Activated T-cell treated with anti-CD3 and anti-CD28 coated beads, Interleukin-2, amount 50 U/mL, for 48 hours (primary cell): ENCODE results near the gene NCF2.

ENCODE experiments used
- DNase-seq, 2 experiments: peaks; one replicate each; pipeline ENCODE4 v3.0.0-alpha.2; 2020

The NCF2 gene

DNA sequence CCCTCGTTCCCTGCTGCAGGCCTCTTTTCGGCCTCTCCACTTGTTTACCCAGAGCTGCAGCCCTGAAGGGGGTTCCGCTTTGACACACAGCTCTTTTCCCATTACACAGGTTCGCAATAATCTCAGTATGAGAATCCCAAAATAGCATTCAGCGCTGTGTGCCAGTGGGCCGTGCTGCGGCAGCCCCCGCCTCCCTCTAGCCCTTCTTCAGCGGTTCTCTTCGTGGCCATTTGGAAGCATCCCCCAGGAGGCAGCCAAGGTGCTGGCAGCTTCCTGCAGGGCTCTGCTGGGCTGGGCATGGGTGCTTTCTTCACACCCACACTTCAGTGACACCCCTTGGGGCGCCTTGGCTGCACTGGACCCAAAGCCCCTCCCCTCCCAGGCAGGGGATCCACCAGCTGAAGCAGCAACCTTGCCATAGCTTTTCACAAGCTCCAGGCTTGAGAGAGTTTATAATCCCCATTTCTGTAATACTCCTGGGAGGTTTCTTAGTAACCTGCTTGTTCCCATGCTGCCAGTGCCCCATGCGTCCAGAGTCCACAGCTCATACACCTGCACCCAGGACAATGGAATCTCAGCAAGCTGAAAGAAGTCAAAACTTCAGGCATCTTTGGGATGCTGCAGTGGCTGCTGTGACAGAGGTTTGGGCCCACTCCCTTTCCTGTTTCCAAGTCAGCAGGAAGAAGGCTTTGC, 8.1 kb downstream of the NCF2 start:
- DNase-seq, result no peak

DNA sequence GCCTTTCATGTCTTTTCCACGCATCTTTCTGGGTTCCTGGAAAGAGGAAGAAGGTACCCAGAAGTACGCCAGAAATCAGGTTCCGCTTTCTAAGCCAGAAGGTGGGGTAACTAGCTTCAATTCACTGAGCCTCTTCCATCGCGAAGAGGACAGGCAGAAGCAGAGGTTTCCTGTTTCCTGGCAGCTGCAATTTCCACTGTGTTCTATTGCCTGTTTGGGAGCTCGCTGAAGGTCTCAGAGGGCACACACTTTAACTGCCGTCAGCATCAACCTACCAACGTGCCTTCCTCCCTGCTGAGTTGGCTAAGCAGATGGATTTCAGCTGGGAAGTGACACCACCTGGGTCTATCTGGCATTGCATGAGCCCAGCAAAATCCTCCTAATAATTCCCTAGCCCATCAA, 10.0 kb downstream of the NCF2 start:
- DNase-seq, result peak in 1 of 2 experiments; percentile 39

DNA sequence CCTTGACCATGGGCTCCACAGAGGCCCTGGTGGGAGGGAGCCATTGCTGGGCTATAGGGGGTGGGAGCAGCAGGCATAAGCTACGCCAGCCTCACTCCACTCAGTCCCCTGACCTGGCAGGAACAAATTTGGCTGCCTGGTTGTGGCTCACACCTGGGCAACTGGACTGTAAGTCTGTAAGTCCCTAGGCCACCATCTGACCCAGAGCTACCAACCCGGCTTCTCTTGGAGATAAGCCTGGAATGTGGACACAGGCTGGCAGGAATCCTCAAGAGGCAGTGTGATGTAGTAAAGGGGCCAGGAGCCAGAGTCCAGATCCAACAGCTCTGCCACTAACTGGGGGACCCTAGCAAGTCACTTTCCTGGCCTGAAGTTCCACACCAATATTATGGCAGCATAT, 11.4 kb downstream of the NCF2 start:
- DNase-seq, result no peak

DNA sequence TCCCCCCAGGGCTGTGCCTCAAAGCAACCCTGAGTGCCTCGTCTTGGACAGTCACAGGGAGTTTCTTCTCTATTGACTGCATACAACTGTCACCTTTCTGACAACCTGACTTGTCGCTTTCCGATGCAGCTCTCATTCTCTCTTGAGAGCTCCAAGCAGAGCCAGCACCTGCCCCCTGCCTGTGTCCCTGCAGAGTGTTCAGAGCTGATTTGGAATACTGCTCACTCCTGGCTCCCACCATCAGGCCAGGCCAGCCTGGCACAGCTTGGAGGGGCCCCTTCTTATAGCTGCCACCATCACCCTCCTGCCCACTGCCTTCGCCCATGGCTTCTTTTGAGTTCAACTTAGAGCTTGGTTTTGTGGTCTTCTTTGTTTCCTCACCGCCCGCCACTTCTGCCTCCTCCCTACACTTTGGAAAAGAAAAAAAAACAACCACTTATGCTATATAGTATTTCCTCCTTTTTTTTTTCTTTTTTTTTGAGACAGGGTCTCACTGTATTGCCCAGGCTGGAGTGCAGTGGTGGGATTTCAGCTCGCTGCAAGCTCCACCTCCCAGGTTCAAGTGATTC, 12.3 kb downstream of the NCF2 start:
- DNase-seq, result no peak

DNA sequence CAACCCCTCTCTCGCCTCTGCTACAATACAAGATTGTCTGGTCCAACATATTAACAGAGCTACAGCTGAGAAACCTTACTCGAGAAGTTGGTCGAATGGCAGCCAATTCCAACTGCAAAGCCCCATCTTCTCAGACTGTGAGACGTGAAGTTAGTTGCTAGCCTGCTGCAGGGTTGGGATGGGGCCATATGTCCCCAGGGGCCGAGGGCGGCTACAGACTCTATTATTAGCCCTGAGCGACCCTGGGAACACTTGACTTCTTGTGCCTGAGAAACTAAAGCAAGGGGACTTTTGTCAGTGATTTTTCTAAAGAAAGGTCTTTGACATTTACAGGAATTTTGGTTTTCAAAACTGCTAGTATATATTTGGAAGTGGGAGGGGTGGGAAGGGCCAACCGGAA, 13.7 kb downstream of the NCF2 start:
- no peak for DNase-seq

DNA sequence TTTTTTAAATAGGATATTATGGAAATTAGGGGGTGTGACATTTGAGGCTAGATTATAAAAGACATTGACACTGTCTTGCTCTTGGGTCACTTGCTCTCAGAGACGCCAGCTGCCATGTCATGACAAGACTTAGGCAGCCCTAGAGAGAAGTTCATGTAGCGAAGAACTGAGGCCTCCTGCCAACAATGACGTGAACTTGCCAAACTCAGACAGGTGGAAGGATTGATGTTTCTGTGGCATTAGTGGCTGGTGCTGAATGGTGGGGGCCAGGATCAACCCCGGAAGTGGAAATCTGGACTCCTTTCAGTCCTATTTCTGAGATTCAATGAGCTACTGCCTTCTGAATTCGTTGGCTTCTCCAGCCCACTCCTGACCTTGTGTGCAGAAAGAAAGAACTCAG, 14.7 kb downstream of the NCF2 start:
- DNase-seq, result no peak

DNA sequence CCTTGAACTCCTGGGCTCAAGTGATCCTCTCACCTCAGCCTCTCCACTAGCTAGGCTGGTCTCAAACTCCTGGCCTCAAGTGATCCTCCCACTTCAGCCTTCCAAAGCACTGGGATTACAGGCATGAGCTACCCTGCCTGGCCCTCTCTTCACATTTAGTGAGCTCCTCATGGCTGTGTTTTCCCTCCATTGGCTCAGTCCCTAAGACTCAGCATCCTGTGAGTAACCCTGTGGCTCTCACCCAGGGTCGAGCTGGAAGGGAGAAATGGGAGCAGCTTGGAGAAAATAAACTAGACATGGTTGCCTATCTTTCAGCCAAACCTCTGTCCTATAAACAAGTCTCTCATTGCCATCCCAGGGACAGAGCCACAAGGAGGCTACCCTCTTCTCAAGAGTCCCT, 17.5 kb downstream of the NCF2 start:
- DNase-seq, result no peak

DNA sequence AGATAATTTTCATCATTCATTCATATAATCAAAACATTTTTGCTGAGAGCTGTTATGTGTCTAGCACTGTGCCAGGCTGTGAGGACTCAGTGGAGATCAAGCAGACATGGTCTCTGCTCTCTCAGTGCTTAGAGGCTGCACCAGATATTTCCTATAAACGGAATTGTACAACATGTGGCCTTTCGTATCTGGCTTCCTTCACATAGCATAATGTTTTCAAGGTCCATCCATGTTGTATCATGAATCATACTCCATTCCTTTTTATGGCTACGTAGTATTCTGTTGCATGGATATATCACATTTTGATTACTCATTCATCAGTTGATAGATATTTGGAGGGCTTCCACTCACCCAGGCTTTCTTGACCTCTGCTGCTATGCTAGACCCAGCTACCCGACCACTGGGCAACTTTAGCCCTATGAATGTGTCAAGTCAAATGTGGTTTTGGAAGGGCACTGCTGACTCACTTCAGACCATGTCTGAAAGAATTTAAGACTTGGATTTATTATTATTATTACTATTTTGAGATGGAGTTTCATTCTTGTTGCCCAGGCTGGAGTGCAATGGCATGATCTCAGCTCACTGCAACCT, 18.5 kb downstream of the NCF2 start:
- DNase-seq, result no peak

DNA sequence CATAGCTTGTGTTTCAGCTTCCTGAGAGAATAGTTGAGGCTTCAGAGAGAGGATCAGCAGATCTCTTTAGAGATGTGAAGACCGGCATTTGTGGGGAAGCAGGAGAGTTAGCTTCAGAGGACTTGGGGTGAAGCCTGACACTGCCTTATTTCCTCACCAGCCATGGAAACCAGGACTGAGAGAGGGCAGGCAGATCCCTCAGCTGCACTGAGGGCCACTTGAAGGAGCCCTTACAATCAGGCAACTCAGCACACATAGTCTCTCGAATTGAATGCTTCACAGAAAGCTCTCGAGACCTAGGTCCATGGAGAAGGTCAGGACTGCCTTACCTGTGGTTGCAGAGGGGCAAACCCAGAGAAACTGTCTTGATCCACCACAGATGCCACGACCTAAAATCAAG, 19.8 kb downstream of the NCF2 start:
- no peak for DNase-seq

DNA sequence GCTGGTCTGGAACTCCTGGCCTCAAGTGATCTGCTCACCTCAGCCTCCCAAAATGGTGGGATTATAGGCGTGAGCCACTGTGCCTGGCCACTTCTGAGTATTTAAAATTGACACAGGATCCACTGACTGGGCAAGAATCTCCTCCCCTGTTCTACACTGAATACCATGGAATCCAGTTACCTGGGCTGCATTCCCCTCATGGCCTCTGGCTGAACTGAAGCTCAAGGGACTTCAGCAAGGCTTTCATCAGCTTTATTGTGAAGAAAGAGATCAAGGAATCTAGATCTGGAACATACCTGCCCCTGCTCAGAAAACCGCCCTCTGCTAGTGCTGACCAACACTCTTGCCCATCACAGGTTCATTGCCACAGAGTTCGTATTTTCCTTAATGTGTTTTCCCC, 20.5 kb downstream of the NCF2 start:
- no peak for DNase-seq

DNA sequence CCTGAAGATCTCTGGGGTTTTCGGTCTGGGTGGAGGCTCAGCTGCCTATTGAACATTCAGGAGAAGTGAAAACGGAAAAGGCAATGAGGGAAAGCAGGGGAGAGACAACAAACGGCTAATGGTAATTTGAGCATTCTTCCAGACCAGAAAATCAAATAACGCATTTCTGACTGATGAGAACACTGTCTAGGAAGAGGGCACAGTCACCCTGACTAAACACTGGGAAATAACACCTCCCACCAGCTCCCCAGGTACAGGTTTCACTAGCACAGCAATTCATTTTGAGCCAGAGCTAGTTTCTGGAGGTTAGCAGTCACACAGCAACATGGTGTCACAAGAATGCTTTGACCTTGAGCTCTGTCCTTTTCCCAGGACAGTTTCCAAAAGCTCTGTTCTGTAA, 21.1 kb downstream of the NCF2 start:
- peak in 1 of 2 experiments; percentile 47 for DNase-seq

DNA sequence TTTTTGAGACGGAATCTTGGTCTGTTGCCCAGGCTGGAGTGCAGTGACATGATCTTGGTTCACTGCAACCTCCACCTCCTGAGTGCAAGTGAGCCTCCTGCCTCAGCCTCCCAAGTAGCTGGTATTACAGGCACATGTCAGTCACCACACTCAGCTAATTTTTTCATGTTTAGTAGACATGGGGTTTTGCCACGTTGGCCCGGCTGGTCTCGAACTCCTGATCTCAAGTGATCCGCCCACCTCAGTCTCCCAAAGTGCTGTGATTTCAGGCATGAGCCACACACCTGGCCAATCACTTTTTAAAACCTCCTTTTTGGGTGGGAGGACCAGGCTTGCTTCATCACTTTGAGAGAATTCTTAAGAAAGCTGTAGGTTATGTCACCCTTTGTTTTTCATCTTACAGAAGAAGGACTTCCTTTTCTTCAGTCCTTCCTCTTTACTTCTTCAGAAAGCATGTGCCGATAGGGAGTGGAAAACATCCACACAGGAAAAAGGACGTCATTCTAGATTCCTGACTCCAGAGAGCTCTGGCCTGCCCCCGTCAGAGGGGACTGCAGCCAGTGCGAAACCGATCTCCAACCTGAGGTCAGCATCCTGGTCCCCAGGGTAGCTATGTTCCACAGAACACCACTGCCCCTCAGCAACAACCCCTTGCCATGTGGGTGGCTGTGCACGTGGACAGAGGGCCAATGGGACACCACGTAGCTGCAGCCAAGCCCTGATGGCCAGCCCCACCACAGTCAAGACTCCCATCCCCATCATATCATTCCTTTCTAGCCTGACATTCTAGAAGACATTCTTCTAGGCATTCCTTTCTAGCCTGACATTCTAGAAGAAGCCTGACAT, 21.9 kb downstream of the NCF2 start:
- peak; percentile 40 to 56 for DNase-seq

DNA sequence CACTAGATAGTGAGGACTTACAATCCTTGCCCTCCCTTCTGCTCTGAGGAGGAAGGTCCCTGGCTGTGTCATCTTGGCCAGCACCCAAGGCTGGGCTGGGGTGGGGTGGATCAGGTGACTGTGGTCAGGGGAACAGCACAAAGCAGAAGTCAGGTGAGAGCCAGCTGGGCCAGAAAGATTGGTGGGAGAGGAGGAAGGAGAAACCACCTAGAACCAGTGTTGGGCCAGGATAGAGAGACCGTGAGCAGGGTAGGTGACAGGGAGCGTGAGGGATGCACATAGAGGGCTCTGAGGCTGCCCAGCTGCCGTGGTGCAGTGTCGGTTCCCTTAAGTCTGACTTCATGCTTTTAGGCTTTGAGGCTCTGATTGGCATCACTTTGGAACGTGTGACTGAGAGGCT, 22.7 kb downstream of the NCF2 start:
- no peak for DNase-seq

DNA sequence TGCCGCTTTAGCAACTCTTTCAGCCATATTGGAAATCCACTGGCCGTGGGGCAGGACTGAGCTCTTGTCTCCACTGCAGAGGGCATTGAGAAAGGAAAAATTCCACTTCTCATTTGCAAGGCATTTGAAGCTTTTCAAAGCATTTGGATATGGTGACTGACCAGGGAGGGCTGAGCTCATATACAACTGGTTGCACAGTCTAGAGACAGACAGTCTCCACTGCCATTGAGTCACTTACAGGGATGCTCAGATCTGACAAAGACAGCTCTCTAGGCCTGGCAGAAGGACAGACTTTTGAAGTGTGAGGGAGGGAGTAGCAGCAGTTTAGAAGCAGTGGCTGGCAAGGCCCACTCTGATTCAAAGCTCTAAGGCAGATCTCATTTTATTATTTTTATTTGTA, 24.2 kb downstream of the NCF2 start:
- DNase-seq, result no peak

DNA sequence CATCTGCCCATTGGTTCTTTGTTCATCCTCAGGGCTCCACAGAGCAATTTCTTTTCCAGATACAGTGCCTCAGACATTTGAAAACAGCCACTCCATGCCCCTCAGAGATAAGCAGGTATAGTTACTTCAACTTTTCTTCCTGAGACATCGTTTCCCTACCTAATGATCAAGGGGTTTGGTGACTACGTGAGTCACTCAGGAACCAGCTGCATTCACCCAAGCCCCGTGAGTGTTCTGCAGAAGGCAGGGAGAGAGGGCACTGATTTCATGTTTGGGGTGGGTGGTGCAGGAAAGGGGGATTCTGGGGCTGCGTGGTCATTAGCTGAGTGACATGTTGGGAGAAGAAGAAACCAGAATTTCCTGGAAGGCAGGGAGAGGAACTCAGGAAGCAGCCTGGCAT, 25.0 kb downstream of the NCF2 start:
- no peak for DNase-seq

DNA sequence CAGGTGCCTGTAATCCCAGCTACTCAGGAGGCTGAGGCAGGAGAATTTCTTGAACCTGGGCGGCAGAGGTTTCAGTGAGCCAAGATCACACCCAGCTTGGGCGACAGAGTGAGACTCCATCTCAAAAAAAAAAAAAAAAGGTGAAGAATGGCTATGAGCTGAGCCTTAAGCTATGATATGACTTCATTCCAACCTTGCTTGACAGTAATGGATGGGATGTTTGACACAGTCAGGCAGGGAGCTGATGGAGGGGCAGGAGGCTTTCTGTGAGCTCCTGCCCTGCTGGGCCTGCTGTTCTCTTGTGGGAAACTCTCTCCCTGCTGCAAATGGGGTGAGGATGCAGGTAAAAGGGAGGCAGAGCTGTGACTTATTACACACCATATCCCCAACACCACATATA, 27.6 kb downstream of the NCF2 start:
- no peak for DNase-seq

DNA sequence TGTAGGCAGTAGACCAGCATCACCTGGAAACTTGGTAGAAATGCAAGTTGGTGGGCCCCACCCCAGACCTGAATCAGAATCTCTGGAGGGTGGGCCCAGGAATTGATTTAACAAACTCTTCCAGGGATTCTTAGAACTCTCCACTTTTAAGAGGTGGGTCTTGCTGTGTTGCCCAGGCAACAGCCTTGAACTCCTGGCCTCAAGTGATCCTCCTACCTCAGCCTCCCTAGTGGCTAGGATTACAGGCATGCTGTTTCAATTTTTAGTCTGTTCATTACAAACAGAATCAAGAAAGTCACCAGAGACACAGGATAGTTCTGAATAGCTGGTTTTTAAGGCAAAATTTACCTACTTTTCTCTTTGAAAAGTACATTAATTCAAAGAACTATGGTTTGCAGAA, 31.2 kb downstream of the NCF2 start:
- no peak for DNase-seq

DNA sequence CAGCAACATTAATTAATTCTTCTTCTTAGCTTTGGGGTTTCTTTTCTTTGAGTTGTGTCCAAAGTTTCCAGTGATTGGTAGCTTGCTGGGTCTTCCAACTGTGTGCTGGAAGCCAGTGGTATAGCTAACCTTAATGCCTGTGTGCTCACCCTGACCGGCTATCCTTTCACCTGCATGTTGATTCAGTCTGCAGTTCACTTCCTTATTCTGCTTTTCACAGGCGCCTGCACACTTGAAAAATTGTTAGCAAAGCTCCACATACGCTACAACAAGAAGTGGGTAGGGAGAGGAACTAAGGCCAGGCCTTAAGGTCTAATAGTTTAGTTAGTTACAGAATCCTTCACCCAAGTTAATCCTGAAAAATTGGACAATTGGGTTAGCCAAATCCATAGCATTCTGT, 35.7 kb downstream of the NCF2 start:
- DNase-seq, result no peak

DNA sequence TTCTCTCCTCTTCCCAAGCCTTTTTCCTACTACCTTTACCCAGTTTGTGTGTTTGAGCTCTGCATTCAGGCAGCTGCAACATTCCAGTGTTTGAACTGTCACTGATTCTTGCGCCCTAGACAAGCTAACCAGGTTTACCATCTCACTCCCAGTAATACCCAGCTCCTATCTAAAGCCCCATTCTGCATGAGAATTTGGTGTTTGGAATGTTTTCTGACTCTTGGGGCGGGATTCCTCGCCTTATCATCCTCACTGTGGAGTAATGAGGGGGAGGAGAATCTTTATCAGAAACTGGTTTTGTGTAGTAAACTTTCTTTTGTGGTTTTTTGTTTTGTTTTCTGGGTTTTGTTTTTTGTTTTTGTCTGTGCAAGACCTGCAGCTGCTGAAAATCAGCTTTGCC, 36.5 kb downstream of the NCF2 start:
- no peak for DNase-seq

DNA sequence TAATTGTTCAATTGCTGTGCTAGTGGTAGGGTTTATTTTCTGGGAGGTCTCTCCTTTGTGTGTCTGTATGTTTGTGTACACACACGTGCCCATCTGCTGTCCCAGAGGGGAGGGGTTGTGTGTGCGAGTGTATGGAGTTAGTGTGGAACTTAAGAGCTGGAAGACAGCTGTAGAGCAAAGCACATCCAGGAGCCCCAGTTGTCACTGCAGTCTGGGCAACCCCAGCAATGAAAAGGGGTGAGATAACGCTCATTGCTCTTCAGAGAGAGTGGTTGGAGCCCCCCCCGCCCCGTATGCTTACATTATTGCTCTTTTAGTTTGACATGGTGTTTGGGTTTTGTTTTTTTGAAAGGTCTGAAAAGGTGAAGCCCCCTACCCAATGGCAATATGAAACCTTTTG, 36.9 kb downstream of the NCF2 start:
- no peak for DNase-seq

DNA sequence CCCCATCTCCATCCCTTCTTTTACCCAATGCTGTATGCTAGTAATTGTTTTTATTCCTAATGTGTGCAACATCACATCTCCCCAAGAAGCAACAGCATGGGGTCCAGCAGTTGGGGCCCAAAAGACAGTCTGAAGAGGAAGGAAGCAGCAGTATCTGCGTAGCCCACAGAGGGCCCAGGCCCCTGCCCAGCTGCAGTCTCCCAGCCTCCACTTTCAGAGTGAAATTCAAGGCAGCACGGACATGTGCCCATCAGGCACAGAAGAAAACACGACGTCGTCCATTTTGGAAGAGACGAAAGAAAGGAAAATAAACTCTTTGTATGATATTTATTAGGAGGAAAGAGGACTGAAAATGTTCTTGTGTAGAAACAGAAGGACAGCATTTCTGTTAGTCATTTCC, 37.4 kb downstream of the NCF2 start:
- DNase-seq, result no peak

DNA sequence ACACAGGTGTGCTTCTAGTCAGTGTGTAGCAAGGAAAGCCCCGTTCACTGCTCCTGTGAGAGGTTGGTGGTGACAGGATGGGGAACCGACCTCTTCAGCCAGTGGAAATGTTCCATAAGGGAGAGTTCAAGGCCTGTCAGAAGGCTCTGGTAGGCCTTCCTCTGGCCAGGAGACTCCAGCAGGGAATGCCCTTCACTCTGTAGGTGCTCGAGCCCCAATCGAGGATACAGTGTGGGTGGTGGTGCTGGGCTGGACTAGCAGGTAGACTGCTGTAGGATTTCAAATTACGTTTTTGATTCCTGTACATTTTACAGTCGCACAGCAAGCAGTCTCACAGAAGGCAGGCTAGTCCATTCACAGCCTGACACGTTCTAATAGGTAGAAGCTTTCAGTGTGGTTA, 37.8 kb downstream of the NCF2 start:
- no peak for DNase-seq

DNA sequence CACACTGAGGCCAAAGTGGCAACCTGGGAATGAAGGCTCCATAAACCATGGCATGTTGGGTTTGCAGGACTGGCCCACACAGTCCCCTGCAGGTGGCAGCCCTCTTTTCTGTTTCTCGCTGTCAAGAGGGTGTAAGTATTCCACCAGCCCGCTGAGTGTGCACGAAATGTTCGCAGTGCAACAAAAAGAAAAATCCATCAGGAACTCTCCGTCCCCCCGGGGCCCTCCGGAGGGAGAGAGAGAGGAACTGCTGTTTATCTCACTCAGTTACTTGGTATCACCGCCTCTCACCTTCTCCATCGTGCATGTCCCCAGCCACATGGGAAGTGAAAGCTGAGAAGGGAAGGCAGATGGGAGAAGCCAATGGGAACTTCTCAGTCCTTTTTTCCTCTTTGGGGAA, 38.3 kb downstream of the NCF2 start:
- no peak for DNase-seq

DNA sequence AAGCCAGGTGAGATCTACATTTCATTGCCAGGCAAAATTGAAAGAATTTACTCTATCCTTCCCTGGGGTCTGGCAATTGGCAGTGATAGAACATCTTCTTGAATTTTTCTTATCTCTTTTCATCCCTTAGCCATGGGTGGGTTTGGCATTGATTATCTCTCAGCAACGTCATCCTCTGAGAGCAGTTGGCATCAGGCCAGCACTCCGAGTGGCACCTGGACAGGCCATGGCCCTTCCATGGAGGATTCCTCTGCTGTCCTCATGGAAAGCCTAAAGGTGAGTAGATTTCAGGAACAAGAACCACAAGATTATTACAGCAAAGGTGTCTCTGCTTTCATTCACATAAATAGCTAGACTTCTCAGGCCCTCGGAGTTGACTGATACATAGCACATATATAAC, 39.3 kb downstream of the NCF2 start:
- no peak for DNase-seq
